Measurements from ENCODE around the gene TUBA1C. TPM values are rescaled to one million over a fixed set of nuclear protein-coding genes. Genes with fewer than 3 reads are reported as not detected.
A peak's percentile ranks its signal among the peaks of the same experiment; 100 is the strongest.

TUBA1C gene
- total and polyA plus RNA-seq, 2 of the 4 experiments (the other 2 are of a cell fraction) = 1,420 to 2,555 TPM

DNA sequence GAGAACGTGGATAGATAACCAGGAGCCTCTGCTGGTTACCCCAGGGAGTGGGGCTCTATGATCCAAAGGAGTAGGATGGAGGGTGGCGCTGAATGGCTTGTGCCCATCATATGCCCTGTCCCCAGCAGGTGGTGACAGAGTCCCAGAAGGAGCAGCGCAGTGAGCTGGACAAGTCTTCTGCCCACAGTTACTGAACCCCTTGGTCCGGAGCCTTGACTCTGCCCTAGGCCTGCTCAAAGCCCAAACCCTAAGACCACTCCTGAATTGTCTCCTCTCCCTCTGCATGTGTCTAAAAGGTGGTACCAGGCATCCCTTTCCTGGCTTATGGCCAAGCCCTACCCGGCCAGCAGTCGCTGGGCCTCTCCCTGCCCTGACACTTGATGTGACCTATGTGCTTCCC lies 33.3 kb downstream of the TUBA1C start:
- ChIA-PET POLR2A (ENCODE audit: unreplicated experiment) (no interaction called here), CTCF (interaction anchor here (0.6 kb wide), 1 partner anchor 20 kb away, joined by 3 read pairs; no protein-coding TSS in a partner anchor)
- no peaks in the 10 kb centered on the region for H3K79me1 ChIP-seq (ENCODE audit: low read depth in 1 of 2, low read length in 2 of 2)
- H2BK120ac ChIP-seq (ENCODE audit: low read depth, low read length) = no peak overlapping the region
- no peak overlapping the region for H2BK15ac ChIP-seq (ENCODE audit: low read depth, low read length)
- no peaks in the 10 kb centered on the region for H4K20me1 ChIP-seq (ENCODE audit: insufficient read depth, low read length)
- no peak overlapping the region for H3K9ac ChIP-seq (ENCODE audit: low read depth, low read length)
- no peak overlapping the region for H3K4me2 ChIP-seq (ENCODE audit: low read depth, low read length)
- H4K5ac ChIP-seq (ENCODE audit: low read depth, low read length) = no peak overlapping the region
- no peak overlapping the region for H4K8ac ChIP-seq (ENCODE audit: low read depth in 2 of 2, low read length in 2 of 2)
- no peak overlapping the region for H3K56ac ChIP-seq (ENCODE audit: extremely low read depth, insufficient read depth, low read length)
- no TSS peak for BruUV-seq (replicated peaks)
- WGBS, 2 experiments (ENCODE audit: extremely low coverage in 2 of 2, insufficient read length in 1 of 2) = 68% methylated on average over 2 of the region's 6 CpGs; no CpG with 5 or more reads in 1 of the 2 experiments
- no peak overlapping the region for H3K14ac ChIP-seq (replicated peaks; ENCODE audit: low read depth, low read length)
- ATAC-seq (ENCODE audit: low read depth) = no peak
- H3K9me3 ChIP-seq (ENCODE audit: control insufficient read depth, insufficient read depth, low read length) = peaks cover 6% of the 10 kb centered on the region; the same call in 1 of the 2 replicates
- peaks cover 65% of the 10 kb centered on the region for H3K27me3 ChIP-seq (ENCODE audit: control insufficient read depth, insufficient read depth, low read length)
- no peak overlapping the region for H3K27ac ChIP-seq (ENCODE audit: insufficient read depth, low read length)
- H2BK20ac ChIP-seq (ENCODE audit: low read depth, low read length) = no peak overlapping the region
- H2BK5ac ChIP-seq (ENCODE audit: low read depth, low read length, poor library complexity, severe bottlenecking) = no peak overlapping the region
- no peak overlapping the region for H2AFZ ChIP-seq (replicated peaks; ENCODE audit: low read length, poor library complexity)
- no peak overlapping the region for H3K4me3 ChIP-seq (ENCODE audit: insufficient read depth, low read depth, low read length)
- peaks cover 7% of the 10 kb centered on the region for H3K4me1 ChIP-seq (ENCODE audit: control insufficient read depth, insufficient read depth, low read length)
- no peak overlapping the region for H2AK5ac ChIP-seq (ENCODE audit: low read depth, low read length)
- no peaks in the 10 kb centered on the region for H3K36me3 ChIP-seq (ENCODE audit: control insufficient read depth, insufficient read depth, low read length)
- TF ChIP-seq RAD21 (IDR thresholded peaks at IDR 0.05; ENCODE audit: low read length) = peak; percentile 27; the same call in 1 of the 2 replicates
- TF ChIP-seq, protein P1, sequence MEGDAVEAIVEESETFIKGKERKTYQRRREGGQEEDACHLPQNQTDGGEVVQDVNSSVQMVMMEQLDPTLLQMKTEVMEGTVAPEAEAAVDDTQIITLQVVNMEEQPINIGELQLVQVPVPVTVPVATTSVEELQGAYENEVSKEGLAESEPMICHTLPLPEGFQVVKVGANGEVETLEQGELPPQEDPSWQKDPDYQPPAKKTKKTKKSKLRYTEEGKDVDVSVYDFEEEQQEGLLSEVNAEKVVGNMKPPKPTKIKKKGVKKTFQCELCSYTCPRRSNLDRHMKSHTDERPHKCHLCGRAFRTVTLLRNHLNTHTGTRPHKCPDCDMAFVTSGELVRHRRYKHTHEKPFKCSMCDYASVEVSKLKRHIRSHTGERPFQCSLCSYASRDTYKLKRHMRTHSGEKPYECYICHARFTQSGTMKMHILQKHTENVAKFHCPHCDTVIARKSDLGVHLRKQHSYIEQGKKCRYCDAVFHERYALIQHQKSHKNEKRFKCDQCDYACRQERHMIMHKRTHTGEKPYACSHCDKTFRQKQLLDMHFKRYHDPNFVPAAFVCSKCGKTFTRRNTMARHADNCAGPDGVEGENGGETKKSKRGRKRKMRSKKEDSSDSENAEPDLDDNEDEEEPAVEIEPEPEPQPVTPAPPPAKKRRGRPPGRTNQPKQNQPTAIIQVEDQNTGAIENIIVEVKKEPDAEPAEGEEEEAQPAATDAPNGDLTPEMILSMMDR (conservative IDR thresholded peaks at IDR 0.05; ENCODE audit: low read depth, low read length) = 0 out of 2 replicates have a peak, but pooled peaks have one; percentile 10
- TF ChIP-seq, protein P2, sequence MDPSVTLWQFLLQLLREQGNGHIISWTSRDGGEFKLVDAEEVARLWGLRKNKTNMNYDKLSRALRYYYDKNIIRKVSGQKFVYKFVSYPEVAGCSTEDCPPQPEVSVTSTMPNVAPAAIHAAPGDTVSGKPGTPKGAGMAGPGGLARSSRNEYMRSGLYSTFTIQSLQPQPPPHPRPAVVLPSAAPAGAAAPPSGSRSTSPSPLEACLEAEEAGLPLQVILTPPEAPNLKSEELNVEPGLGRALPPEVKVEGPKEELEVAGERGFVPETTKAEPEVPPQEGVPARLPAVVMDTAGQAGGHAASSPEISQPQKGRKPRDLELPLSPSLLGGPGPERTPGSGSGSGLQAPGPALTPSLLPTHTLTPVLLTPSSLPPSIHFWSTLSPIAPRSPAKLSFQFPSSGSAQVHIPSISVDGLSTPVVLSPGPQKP (IDR thresholded peaks at IDR 0.05; ENCODE audit: borderline replicate concordance, low read depth, low read length) = no peak
- no peak overlapping the region for H4K91ac ChIP-seq (ENCODE audit: insufficient read depth, low read depth, low read length)
- H3K4ac ChIP-seq (ENCODE audit: low read depth, low read length) = no peak overlapping the region
- in situ Hi-C loops (cut with MboI; ENCODE audit: low sequenced_read_pairs) (no loop called here), dilution Hi-C loops (cut with HindIII; ENCODE audit: low sequenced_read_pairs, unreplicated experiment) (no loop called here), intact Hi-C loops (cut with micrococcal nuclease) (no loop called here)
- no peak overlapping the region for H2AK9ac ChIP-seq (replicated peaks; ENCODE audit: low read depth, low read length, poor library complexity)
- no peaks in the 10 kb centered on the region for H3K9me1 ChIP-seq (ENCODE audit: insufficient read depth, low read length)
- H3K18ac ChIP-seq (ENCODE audit: low read depth, low read length) = no peak overlapping the region
- DNase-seq = no peak
- no peak overlapping the region for H3K23ac ChIP-seq (ENCODE audit: low read depth, low read length)

Measured in IMR-90 (cell line).